Right renal pelvis (tissue), 4 donors: ENCODE measurements around the gene PTCD3. TPM values are rescaled to one million over a fixed set of nuclear protein-coding genes. Genes with fewer than 3 reads are reported as not detected.
A peak's percentile ranks its signal among the peaks of the same experiment; 100 is the strongest.

Experiments used
- DNase-seq, 4 donors: peaks; one replicate each; pipeline ENCODE4 v3.0.0-alpha.2; 2013; ENCODE audit warnings: low read depth in 4 of 4, low spot score in 3 of 4, missing footprints in 1 of 4
- polyA plus RNA-seq, 4 donors: library from polyadenylated mRNA; unstranded; fragments of 120-200 nt; gene quantifications; one replicate each; pipeline ENCODE4 v1.2.1, GENCODE V29; 2013; ENCODE audit not compliant: insufficient read length in 4 of 4

Gene PTCD3
- 100 to 1,000 TPM; 117 to 141 (median 132) TPM for polyA plus RNA-seq

DNA sequence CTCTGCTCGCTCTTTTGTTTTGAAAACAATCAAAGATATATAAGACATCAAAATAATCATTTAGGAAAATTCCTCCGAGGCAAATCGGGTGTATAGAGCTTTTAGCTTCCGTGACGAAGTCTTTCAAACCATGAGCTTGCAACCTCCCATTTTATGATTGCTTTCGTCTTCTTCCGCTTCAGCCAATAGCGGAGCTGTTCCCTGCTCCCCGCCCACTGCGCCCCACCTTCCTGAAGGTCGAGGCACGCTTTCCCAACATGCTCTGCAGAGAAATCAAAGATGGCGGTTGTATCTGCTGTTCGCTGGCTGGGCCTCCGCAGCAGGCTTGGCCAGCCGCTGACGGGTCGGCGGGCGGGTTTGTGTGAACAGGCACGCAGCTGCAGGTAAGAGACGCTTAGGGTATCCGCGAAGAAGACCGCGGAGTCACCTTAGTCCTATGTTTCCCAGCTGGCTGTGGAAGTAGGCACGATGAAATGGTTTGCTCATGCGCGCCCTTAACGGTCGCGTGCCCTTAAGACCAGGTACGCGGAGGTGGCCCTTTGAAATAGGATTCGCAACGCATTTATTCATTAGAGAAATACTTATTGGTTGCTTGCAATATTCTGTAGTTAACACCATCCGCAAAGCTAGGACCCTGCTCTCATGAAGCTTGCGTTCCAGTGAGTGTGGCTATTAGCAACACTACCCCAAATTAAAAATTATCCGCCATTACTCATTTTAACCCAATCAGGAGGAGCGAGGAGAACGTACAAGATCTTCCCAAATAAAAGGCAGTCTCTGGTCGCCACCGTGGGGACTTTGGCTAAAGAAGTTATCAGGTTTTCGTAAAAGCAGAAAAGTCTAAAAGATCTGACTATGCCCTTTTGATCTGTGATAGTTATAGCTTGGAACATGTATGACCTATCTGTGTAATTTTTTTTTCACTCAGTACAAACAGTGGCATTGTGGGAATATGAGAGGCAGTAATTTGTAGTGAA is at the start of gene PTCD3:
Gene PTCD3 (plus strand): TSS at position 267 of the 977 bp plus-strand sequence. CDS start 13 bp downstream, at position 280.
- peak; percentile 84 to 90 (median 89) for DNase-seq

DNA sequence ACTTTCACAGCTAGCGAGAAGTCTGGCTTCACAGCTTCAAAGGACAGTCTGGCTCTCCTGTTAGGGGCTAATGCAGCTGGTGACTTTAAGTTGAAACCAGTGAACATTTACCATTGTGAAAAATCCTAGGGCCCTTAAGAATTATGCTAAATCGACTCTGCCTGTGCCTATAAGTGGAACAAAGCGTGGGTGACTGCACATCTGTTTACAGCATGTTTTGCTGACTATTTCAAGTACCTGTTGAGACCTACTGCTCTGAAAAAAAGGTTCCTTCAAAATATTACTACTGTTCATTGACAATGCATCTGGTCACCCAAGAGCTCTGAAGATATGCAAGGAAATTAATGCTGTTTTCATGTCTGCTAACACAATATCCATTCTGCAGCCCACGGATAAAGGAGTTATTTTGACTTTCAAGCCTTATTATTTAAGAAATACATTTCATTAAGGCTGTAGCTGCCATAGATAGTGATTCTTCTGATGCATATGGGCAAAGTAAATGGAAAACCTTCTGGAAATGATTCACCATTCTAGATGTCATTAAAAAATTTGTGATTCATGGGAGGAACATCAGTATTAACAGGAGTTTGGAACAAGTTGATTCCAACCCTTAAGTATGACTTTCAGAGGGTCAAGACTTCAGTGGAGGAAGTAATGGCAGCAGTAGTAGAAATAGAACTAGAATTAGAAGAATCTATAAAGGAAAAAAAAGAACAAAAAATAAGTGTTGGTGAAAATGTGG is 49.3 kb upstream of the PTCD3 start:
- no peak for DNase-seq

DNA sequence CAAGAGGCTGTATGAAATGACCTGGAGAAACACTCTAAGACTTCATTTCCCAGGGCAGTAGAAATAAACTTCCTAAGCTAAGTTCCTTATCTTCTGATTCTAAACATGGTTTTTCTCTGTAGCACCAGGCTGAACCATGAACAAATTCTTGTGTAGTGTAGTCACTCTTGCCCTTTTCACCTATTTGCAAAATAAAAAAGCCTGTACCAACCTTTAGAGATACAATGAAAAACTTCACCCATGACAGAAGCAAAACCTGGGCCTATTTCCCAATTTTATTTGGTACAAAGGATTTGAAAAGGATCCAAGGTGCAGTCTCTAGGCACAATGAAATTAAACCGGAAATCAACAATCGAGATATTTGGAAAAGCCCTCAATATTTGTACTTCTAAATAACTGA is 44.0 kb upstream of the PTCD3 start:
- DNase-seq, result no peak

DNA sequence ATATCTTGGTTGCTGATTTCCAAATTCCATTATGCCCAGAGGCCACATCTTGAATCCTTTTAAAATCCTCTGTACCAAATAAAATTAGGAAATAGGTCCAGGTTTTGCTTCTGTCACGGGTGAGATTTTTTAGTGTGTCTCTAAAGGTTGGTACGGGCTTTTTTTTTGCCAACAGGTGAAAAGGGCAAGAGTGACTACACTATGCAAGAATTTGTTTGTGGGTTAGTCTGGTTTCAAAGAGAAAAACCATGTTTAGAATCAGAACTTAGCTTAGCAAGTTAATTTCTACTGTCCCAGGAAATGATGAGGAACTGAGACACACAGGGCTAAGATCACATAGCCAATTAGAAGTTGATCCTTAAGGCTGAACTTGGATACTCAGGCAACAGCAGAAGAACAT is 42.0 kb upstream of the PTCD3 start:
- no peak for DNase-seq

DNA sequence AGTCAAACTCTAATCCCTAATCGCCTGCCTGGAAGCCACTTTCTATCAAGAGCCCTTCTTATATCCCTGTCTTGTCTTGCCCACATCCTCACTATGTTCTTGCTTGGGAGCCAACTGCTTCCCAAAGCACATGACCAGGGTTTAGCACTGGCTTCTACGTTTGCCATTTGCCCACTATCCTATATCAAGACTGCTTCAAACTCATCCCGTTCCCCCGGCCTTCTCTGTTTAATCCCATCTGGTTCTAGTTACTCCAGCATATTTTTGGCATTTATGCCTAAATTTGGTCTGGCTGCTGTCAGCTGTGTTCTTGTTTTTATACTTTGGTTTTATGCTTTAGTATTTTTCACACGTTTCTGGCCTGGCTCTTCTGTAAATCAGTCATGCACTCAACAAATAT is 40.5 kb upstream of the PTCD3 start:
- DNase-seq, result no peak

DNA sequence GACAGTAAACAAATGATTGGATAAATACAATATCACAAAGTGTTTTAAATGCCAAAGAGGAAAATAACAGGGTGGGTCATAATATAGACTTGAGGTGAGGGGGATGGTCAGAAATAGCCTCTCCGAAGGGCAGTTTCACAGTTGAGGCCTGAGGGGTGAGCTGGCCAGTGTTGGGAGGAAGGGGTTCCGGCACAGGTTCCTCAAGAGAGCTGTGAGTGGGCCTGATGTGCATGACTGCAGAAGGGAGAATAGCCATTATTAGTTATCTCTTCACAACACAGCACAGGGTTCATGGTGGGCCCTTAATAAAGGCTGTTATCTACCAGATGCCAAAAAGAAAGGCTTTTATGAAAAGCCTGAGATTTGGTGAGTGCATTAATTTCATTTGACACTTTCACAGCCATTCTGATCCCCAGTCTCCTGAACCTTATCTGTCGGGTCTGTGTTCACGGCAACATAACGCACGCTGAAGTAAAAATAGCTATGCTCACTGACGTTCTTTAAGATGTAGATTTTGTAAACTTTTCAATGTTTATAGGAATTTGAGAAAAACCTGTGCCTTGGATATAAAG is 39.9 kb upstream of the PTCD3 start:
- no peak for DNase-seq

DNA sequence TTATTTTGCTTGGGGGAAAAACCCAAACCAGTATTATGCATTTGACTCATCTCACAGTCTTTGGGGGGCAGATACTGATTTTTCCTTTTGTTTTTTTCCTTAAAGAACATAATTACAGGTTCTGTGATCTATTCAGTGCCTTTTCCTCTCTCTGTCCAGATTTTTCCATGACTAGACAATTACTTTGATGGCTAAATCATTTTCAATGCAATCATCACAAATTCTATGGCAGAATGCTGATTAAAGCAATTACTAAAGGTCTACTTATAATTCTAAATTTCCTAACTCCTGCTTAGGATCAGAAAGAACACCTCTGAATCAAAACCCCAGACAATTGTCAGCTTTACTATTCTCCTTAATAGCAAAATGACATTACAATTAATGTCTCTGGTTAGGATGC is 39.1 kb upstream of the PTCD3 start:
- no peak for DNase-seq

DNA sequence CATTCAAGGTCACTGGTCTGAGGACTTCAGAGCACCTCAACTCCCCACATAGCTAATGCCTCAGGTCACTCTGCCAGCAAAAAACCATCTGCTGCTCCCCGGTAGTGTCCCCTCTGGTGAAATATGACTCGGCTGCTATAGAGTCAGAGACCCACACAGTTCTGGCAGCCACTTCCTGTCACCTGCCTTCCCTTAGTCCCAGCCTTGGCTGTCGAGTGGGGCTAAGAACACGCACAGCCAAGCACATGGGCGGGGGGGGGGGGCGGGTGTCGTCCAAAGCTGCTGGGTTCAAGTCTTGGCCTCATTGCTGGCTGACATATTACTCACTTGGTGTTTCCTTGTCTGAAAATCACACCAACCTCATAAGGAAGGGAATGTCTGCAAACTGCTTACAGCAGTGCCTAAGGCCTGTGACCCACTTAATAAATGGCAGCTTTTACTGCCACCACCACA is 37.9 kb upstream of the PTCD3 start:
- no peak for DNase-seq

DNA sequence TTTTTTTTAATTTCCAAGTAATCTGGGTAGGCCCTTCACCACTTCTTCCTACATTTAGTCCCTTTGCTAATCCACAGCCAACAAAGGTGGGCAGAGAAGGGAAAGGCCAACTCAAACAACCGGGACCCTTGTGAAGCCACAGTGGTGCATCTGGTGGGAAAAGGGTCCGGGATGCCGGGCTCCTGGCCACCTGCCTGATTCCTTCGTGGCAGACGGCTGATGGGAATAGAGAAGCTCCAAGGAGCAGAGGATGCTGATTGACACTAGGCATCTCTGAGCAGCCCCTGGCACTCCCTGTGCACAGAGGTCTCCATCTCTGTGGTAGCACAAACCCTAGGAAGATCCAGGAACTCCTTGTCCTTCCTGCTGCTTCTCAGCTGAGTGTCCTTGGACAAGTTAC is 37.4 kb upstream of the PTCD3 start:
- no peak for DNase-seq

DNA sequence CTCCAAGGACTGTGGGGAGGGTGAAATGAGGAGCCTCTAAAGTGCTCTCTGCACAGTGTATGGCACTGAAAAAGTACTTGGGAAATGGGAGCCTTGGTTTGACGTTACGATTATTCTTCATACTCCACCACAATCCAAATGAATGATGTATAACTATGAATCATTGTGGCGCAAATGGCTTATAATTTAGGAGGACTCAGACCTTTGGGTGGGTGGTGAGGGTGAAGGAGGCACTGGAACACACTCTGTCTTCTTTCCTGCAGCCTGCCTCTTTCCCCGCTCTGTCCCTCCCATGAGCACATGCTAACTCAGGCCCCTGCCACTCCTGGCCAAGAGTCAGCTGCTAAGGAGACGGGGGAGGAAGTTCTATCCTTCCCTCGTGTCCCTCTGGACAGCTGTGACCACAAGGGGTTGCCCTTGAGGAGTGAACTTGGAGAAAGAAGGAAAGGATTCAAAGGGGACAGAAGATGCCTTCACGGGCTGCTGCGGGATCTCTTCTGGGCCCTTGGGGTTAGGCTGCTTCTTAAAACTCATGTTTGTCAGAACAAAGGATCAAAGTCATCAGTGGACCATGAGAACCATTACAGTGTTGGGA is 36.8 kb upstream of the PTCD3 start:
- DNase-seq, result no peak

DNA sequence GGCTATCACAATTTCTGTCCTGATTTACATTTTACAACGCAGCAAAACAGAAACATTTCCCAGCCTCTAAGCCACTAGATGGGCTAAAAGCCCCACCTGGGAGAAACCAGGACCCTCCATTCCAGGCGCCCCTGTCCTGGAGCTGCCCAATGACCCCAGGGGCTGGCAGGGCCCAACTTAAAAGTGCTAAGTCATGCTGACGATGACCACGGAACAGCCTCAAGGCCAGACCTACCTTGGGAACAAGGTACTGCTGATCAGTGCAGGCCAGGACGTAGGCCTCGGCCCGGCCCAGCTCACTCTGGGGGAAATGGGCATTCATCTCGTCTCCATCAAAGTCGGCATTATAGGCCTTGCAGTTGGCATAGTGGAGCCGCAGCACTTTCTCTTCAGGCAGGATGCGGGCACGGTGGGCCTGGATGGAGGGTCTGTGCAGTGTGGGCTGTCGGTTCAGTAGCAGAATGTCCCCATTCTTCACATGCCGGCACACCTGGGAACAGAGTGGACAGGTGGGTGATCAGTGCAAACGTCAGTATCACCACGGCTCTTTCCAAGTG is 36.2 kb upstream of the PTCD3 start:
- no peak for DNase-seq

DNA sequence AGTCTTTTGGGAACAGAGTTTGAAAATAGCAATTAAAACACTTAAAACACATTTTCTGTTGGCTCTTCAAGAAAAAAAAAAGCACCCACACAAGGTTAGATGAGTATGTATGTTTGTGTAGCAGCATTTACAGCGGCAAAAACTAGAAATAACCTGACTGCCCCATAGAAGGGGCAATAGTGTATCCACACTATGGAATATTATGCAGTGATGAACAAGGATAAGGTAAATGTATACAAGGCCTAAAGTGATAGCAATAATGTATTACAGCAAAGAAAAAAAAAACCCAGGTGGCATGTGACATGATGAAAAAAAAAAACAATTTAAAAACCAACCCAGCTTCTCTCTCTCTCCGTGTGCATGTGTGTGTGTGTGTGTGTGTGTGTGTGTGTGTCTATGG is 35.2 kb upstream of the PTCD3 start:
- no peak for DNase-seq

DNA sequence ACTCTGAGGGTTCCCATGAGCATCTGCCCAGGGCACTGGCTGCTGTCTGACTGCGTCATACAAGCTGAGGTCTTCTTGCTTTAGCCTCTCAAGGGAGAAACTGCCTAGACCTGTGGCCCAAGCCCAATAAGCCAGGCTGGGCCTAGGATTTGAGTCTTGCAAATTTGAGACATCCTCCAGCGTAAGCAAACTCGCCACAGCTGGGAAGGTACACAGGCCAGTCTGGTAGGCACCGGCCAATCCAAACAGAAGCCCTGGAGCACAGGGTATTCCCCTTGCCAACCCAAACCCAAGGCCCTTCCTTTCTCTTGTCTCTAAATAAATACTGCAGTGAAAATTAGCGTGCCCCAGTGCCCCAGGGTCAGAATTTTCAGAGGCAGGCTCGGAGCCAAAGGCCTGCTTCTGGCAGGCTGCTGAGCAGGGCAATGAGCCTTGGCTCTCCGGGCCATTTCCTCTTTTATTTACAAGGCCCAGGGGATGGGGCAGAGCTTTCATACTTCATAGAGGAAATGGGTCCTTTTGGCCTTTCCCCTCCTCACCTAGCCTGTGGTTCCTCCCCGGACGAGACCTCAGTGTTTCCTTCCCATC is 33.7 kb upstream of the PTCD3 start:
- peak in 1 of 4 donors; percentile 3 for DNase-seq

DNA sequence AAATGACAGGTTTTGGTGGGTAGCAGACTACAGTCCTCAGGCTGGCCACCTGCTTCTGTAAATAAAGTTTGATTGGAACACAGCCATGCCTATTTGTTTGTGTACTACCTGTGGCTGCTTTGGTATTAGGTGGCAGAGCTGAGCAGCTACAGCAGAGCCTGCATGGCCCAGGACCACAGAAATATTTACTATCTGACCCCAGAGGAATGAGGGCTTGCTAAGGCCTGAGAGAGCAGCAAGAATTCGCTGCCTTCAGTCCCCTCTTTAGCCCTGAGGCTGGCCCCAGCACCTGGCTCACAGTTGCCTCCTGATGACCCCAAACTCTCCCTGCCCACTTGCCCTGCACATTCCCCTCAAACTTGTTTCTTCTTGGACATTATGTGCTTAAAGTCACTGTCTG is 32.8 kb upstream of the PTCD3 start:
- no peak for DNase-seq

DNA sequence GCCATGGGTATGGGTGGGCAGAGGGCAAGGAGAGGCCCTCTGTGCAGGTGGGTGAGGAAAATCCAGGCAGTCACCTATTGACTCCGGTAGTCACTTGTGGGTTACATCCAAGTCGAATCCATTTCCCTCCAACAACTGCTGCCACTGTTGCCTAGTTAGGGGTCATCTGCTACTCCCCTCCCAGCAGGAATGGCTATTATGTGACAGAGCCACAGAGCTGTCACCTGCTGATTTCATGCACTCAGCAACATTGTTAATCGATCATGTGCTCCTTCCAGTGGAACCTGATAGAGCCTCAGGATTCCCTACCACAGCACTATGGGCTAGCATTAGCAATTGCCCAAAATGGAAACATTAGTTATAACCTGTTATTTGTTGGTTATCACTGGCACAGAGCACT is 31.8 kb upstream of the PTCD3 start:
- DNase-seq, result no peak

DNA sequence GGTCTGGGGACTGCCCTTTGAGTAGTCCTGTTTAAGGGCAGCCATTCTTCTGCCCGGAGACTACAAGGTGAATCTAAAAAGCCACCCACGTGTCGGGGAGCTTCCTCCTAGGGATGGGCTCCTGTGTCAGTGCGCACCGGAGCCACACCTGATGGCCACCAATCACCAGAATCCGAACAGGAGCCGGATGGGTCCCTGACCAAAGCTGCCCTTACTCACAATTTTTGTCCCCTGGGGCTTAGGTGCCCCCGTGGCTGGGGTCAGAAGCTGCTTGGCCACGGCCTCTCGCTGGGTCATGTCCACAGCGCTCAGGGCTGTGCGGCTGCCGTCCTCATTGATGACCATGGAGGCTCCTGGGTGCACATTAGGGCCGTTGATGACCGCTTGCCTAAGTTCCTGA is 31.2 kb upstream of the PTCD3 start:
- DNase-seq, result no peak

DNA sequence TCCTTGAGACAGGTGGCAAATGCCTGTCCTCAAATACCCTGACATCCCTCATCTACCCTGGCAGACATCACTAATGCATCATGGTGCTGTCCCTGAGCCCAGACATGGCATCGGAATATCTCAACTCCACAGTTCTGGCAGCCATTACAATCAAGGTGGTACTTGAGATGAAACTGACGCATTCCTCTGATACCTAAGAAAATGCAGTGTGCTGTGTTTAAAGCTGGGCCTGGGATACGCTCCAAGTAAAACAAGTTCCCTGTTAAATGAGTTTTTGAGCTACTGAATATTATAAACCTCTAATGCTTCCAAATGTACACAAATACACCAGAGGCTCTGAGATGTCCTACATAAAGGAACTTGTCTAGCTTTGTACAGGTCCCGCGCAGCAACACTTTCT is 30.1 kb upstream of the PTCD3 start:
- DNase-seq, result no peak

DNA sequence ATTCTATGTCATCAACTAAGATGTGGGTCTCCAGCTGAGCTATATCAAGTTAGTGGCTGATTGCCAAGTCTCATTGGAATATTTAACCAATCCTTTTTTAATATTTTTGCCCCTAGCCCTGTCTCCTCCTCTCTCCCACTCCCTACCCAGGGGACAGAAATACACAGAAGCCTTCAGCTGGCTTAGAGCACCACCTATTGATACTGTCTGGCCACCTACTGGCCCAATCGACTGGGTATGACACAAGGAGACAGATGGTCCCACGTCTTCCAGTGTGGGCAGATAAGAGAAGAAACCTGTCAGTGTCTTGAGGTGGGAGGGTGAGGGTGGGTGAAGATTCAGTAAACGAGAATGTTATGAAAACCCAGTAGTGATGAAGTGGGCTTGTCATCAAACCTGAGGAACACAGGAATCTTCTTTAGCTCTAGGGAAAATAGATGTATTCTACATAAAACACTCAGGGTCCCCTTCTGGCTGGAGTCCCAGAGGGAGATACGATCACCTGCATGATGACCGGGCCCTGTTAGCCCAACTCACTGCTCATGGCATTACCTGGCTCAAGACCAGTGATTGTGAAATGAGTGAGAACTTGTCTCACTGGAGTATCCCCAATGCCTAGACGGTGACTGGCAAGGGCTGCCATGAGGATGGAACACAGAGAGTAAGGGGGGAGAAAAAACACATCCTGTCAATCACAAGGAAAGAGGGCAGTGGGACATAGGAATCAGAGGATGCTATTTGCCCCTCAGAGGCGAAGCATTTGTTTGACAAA is 27.1 kb upstream of the PTCD3 start:
- peak in 2 of 4 donors; percentile 3 to 22 for DNase-seq
